Lung (tissue), 12 donors: ENCODE results near the gene SLC22A2. TPM values are rescaled to one million over a fixed set of nuclear protein-coding genes. Genes with fewer than 3 reads are reported as not detected.

Experiments
- ATAC-seq: fragments of 200-7000 bp; cut with Tn5 transposase; one replicate; pipeline ENCODE4 v1.9.1; 2020; ENCODE audit warnings: moderate number of reproducible peaks; ENCODE audit not compliant: insufficient read depth, low FRiP score
- DNase-seq, 3 donors: peaks; one replicate each; pipeline ENCODE4 v3.0.0-alpha.2; 2013 to 2017
- H3K27ac ChIP-seq, 2 donors: one replicate each; pipeline ENCODE4 v1.5.1; 2013; ENCODE audit warnings: mild to moderate bottlenecking in 2 of 2, moderate library complexity in 2 of 2, control low read depth in 1 of 2, inconsistent platforms in 1 of 2, low read depth in 1 of 2, low read length in 1 of 2
- H3K27me3 ChIP-seq, 3 donors: one replicate each; pipeline ENCODE4 v1.5.1; 2013; ENCODE audit warnings: low read length in 2 of 3; ENCODE audit not compliant: control insufficient read depth in 3 of 3, insufficient read depth in 3 of 3
- H3K36me3 ChIP-seq, 4 donors: one replicate each; pipeline ENCODE4 v1.5.1; 2013; ENCODE audit warnings: low read length in 4 of 4, mild to moderate bottlenecking in 1 of 4, moderate library complexity in 1 of 4; ENCODE audit not compliant: control insufficient read depth in 4 of 4, insufficient read depth in 4 of 4
- H3K4me1 ChIP-seq, 5 donors: one replicate each; pipeline ENCODE4 v1.5.1; 2013; ENCODE audit warnings: low read length in 5 of 5, mild to moderate bottlenecking in 2 of 5, moderate library complexity in 1 of 5; ENCODE audit not compliant: control insufficient read depth in 5 of 5, insufficient read depth in 5 of 5
- H3K4me3 ChIP-seq: one replicate; pipeline ENCODE4 v1.5.1; 2013; ENCODE audit warnings: mild to moderate bottlenecking, control low read depth, moderate library complexity
- H3K9ac ChIP-seq, 2 donors: one replicate each; pipeline ENCODE4 v1.5.1; 2013; ENCODE audit warnings: low read length in 2 of 2, control low read depth in 1 of 2; ENCODE audit not compliant: insufficient read depth in 1 of 2
- H3K9me3 ChIP-seq, 4 donors: one replicate each; pipeline ENCODE4 v1.5.1; 2013; ENCODE audit warnings: low read length in 3 of 4, mild to moderate bottlenecking in 1 of 4, moderate library complexity in 1 of 4; ENCODE audit not compliant: control insufficient read depth in 4 of 4, insufficient read depth in 3 of 4
- CTCF ChIP-seq: IDR thresholded peaks from 2 replicates; pipeline ENCODE4 v1.5.1; 2012; ENCODE audit warnings: mild to moderate bottlenecking; ENCODE audit errors: control extremely low read depth, extremely low read depth
- WGBS, 2 donors: extraction: QIAGEN DNeasy Blood & Tissue Kit; methylation state at CpG; one replicate each; pipeline ENCODE4 v1.1.7; 2013; 5-methylcytosine and 5-hydroxymethylcytosine counted together
- polyA plus RNA-seq, 2 donors: library from polyadenylated mRNA; stranded (reverse); fragments of 200-250 nt; gene quantifications; one replicate each; pipeline ENCODE4 v1.2.1, GENCODE V29; 2013
- total RNA-seq, 2 donors: library from RNA; depleted of rRNA in 1 of 2; stranded (reverse); fragments of >200 nt in 1 of 2; gene quantifications; one replicate each; pipeline ENCODE4 v1.2.1, GENCODE V29; 2014 to 2021
- donor health status: control.
- donor health status: control.
- donor health status: Bipolar disorder and iron deficiency.
- donor health status: healthy.
- donor health status: DM: yes; HTN: yes; CAD: no.

Gene SLC22A2
- total and polyA plus RNA-seq, 4 donors: not detected

GRCh38 chr6:160278311-160278710 is 19.7 kb upstream of the SLC22A2 start:
- Histone ChIP-seq H3K27ac (no peak overlapping the region), H3K4me3 (no peak overlapping the region), H3K36me3 (no peaks in the 10 kb centered on the region), H3K9me3 (peaks cover 0 to 2% (median 0%) of the 10 kb centered on the region in 4 donors), H3K27me3 (no peaks in the 10 kb centered on the region), H3K4me1 (peaks cover 0 to 4% (median 0%) of the 10 kb centered on the region in 5 donors), H3K9ac (no peak overlapping the region)
- ATAC-seq (no peak), DNase-seq (no peak)
- 94% methylated on average over 5 of the region's 5 CpGs for WGBS, 2 donors
- no peak for TF ChIP-seq CTCF

- H3K9ac ChIP-seq: no peak overlapping the region
- H3K27me3 ChIP-seq: no peaks in the 10 kb centered on the region
- DNase-seq (no peak), ATAC-seq (no peak)
- no peak overlapping the region for H3K4me3 ChIP-seq
- WGBS, 2 donors: 87% methylated on average over 15 of the region's 15 CpGs
- no peaks in the 10 kb centered on the region for H3K36me3 ChIP-seq
- TF ChIP-seq CTCF: no peak
- no peak overlapping the region for H3K27ac ChIP-seq
- peaks cover 0 to 4% (median 0%) of the 10 kb centered on the region in 5 donors for H3K4me1 ChIP-seq
- H3K9me3 ChIP-seq: peaks cover 0 to 2% (median 0%) of the 10 kb centered on the region in 4 donors
Measured at GRCh38 chr6:160277546-160277945, 18.9 kb upstream of the SLC22A2 start.

- Histone ChIP-seq H3K4me3 (no peak overlapping the region), H3K27ac (no peak overlapping the region), H3K4me1 (peaks cover 0 to 4% (median 0%) of the 10 kb centered on the region in 5 donors), H3K9ac (no peak overlapping the region), H3K27me3 (no peaks in the 10 kb centered on the region), H3K36me3 (no peaks in the 10 kb centered on the region), H3K9me3 (peaks cover 0 to 2% (median 0%) of the 10 kb centered on the region in 4 donors)
- 91 to 95% methylated on average over 5 of the region's 5 CpGs for WGBS, 2 donors
- DNase-seq (no peak), ATAC-seq (no peak)
- no peak for TF ChIP-seq CTCF
Measured at GRCh38 chr6:160277144-160277543, 18.5 kb upstream of the SLC22A2 start.

- peaks cover 0 to 2% (median 0%) of the 10 kb centered on the region in 4 donors for H3K9me3 ChIP-seq
- H3K36me3 ChIP-seq: no peaks in the 10 kb centered on the region
- TF ChIP-seq CTCF: no peak
- no peak for DNase-seq
- H3K4me3 ChIP-seq: no peak overlapping the region
- no peaks in the 10 kb centered on the region for H3K27me3 ChIP-seq
- WGBS, 2 donors: 66 to 75% methylated on average over 4 of the region's 4 CpGs
- no peak overlapping the region for H3K9ac ChIP-seq
- peaks cover 0 to 4% (median 0%) of the 10 kb centered on the region in 5 donors for H3K4me1 ChIP-seq
- H3K27ac ChIP-seq: no peak overlapping the region
- ATAC-seq: no peak
Measured at GRCh38 chr6:160276126-160276525, 17.5 kb upstream of the SLC22A2 start.
